HepG2 (cell line): ENCODE data around the gene FAM171A2. TPM values are rescaled to one million over a fixed set of nuclear protein-coding genes. Genes with fewer than 3 reads are reported as not detected.

ENCODE experiments used
- AHR ChIP-seq: IDR thresholded peaks from 2 replicates; pipeline ENCODE4 v1.6.1; 2018; ENCODE audit warnings: missing genetic modification reagents, missing compliant biosample characterization
- CREM ChIP-seq, 2 experiments: sonication (generic) in 1 of 2; formaldehyde crosslinking in 1 of 2; IDR thresholded peaks; 2 replicates each; pipeline versions ENCODE4 v1.4.0 to v1.6.1; 2016 to 2020; ENCODE audit warnings: antibody characterized with exemption in 1 of 2, mild to moderate bottlenecking in 1 of 2, missing genetic modification reagents in 1 of 2
- LRRFIP1 ChIP-seq: sonication (generic); formaldehyde crosslinking; conservative IDR thresholded peaks from 2 replicates; pipeline ENCODE4 v1.4.0; 2020; ENCODE audit warnings: missing genetic modification reagents
- MTF2 ChIP-seq: sonication (generic); formaldehyde crosslinking; IDR thresholded peaks from 2 replicates; pipeline ENCODE4 v1.5.0; 2020; ENCODE audit warnings: missing genetic modification reagents, borderline replicate concordance
- RFXAP ChIP-seq: sonication (generic); formaldehyde crosslinking; IDR thresholded peaks from 2 replicates; pipeline ENCODE4 v1.4.0; 2020; ENCODE audit warnings: missing genetic modification reagents, borderline replicate concordance
- SOX13 ChIP-seq, 3 experiments: fragments of 450-650 bp in 1 of 3; sonication (generic) in 1 of 3; formaldehyde crosslinking in 1 of 3; IDR thresholded peaks in 2 of 3; conservative IDR thresholded peaks in 1 of 3; 2 replicates each; pipeline versions ENCODE4 v1.5.0 to v1.6.1; 2016 to 2020; ENCODE audit warnings: antibody characterized with exemption in 1 of 3, mild to moderate bottlenecking in 1 of 3, missing compliant biosample characterization in 1 of 3, missing genetic modification reagents in 1 of 3, moderate library complexity in 1 of 3
- YY1 ChIP-seq: IDR thresholded peaks from 2 replicates; pipeline ENCODE4 v1.6.1; 2011; ENCODE audit warnings: low read length, low read depth, moderate library complexity, mild to moderate bottlenecking; ENCODE audit not compliant: insufficient read depth, insufficient replicate concordance
- ZBED4 ChIP-seq: sonication (generic); formaldehyde crosslinking; IDR thresholded peaks from 2 replicates; pipeline ENCODE4 v1.4.0; 2020; ENCODE audit warnings: missing genetic modification reagents, borderline replicate concordance
- ZKSCAN5 ChIP-seq: sonication (generic); formaldehyde crosslinking; IDR thresholded peaks from 2 replicates; pipeline ENCODE4 v1.5.1; 2020; ENCODE audit warnings: mild to moderate bottlenecking, missing genetic modification reagents
- ZNF704 ChIP-seq: sonication (generic); formaldehyde crosslinking; IDR thresholded peaks from 2 replicates; pipeline ENCODE4 v1.8.1; 2023; ENCODE audit warnings: mild to moderate bottlenecking, inconsistent platforms, moderate library complexity, missing genetic modification reagents, borderline replicate concordance
- ZNF746 ChIP-seq: sonication (generic); formaldehyde crosslinking; IDR thresholded peaks from 2 replicates; pipeline ENCODE4 v1.8.0; 2022; ENCODE audit warnings: mild to moderate bottlenecking, missing genetic modification reagents
- polyA plus RNA-seq, 8 experiments: library from polyadenylated mRNA; depleted of rRNA in 3 of 8; stranded (reverse) in 7 of 8; unstranded in 1 of 8; fragments of >200 nt; fragmentation: Illumina TruSeq in 4 of 8; extraction: Trizol in 4 of 8; gene quantifications; 2 replicates each; pipeline versions ENCODE4 v1.2.1 to v1.2.3, GENCODE V29; 2011 to 2016; ENCODE audit warnings: low read depth in 4 of 8, missing spikeins in 1 of 8, mixed read lengths in 1 of 8; ENCODE audit not compliant: insufficient read depth in 1 of 8
- total RNA-seq, 5 experiments: library from RNA; depleted of rRNA; stranded (reverse); fragments of >200 nt; fragmentation: Illumina TruSeq; extraction: Trizol; gene quantifications; 2 replicates each; pipeline ENCODE4 v1.2.3, GENCODE V29; 2016; ENCODE audit warnings: low read depth in 1 of 5
- TF ChIP-seq, protein P1 (sequence below): sonication (generic); formaldehyde crosslinking; IDR thresholded peaks from 2 replicates; pipeline ENCODE4 v1.5.1; 2020; ENCODE audit warnings: mild to moderate bottlenecking, missing genetic modification reagents
- TF ChIP-seq, protein P2 (sequence below): sonication (generic); formaldehyde crosslinking; IDR thresholded peaks from 2 replicates; pipeline ENCODE4 v1.4.0; 2020; ENCODE audit warnings: missing genetic modification reagents

FAM171A2 gene
- total and polyA plus RNA-seq, 2 of the 13 experiments (the other 11 are each of a cell fraction or from before 2014, with no cell fraction given) = 1.8 to 3.6 TPM

DNA sequence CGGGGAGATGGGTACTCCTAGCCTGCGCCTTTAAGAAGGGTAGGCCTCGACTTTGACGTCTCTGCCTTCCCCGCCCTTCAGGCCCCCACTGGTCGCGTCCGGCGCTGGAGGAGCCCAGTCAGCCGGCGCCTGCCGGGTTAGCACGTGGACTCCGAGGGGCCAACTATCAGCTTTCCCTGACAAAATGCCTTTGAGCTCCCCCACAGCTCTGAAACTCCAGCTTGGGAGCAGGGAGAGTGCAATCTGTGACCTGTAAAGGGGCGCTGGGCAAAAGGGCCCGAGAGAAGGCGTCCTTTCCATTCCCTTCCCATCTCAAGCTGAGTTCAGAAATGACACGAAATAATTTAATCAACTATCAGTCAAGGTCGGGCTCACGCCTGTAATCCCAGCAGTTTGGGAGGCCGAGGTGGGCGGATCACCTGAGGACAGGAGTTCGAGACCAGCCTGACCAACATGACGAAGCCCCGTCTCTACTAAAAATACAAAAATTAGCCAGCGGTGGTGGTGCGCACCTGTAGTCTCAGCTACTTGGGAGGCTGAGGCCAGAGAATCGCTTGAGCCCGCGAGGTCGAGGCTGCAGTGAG lies 36.7 kb downstream of the FAM171A2 start (continued):
- no peak for TF ChIP-seq LRRFIP1 (CRISPR knock-in tag)
- 0 out of 2 replicates have a peak, but pooled peaks have one; percentile 64 for TF ChIP-seq ZBED4 (CRISPR knock-in tag)
- no peak for TF ChIP-seq ZKSCAN5 (CRISPR knock-in tag)
- no peak for TF ChIP-seq MTF2 (CRISPR knock-in tag)
- TF ChIP-seq RFXAP (CRISPR knock-in tag) = 0 out of 2 replicates have a peak, but pooled peaks have one; percentile 43
- no peak for TF ChIP-seq SOX13 (IDR thresholded peaks at IDR 0.05)
- TF ChIP-seq SOX13 (CRISPR knock-in tag; conservative IDR thresholded peaks at IDR 0.05 in 1 of 2, IDR thresholded peaks at IDR 0.05 in 1 of 2) = peak in 1 of 2 experiments; percentile 26; a peak in 1 of 4 replicates
- TF ChIP-seq CREM (IDR thresholded peaks at IDR 0.05) = peak; percentile 86
- no peak for TF ChIP-seq CREM (CRISPR knock-in tag; IDR thresholded peaks at IDR 0.05)
- TF ChIP-seq, protein P1, sequence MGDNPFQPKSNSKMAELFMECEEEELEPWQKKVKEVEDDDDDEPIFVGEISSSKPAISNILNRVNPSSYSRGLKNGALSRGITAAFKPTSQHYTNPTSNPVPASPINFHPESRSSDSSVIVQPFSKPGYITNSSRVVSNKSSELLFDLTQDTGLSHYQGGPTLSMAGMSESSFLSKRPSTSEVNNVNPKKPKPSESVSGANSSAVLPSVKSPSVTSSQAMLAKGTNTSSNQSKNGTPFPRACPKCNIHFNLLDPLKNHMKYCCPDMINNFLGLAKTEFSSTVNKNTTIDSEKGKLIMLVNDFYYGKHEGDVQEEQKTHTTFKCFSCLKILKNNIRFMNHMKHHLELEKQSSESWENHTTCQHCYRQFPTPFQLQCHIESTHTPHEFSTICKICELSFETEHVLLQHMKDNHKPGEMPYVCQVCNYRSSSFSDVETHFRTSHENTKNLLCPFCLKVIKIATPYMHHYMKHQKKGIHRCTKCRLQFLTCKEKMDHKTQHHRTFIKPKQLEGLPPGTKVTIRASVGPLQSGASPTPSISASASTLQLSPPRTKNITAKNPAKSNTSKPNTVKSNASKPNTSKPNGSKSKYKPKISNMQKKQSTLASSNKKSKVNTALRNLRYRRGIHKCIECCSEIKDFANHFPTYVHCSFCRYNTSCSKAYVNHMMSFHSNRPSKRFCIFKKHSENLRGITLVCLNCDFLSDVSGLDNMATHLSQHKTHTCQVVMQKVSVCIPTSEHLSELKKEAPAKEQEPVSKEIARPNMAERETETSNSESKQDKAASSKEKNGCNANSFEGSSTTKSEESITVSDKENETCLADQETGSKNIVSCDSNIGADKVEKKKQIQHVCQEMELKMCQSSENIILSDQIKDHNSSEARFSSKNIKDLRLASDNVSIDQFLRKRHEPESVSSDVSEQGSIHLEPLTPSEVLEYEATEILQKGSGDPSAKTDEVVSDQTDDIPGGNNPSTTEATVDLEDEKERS = peak; percentile 57; the same call in 1 of the 2 replicates
- TF ChIP-seq AHR = peak; percentile 68; the same call in 1 of the 2 replicates
- TF ChIP-seq YY1 = peak; percentile 47
- no peak for TF ChIP-seq ZNF704
- TF ChIP-seq, protein P2, sequence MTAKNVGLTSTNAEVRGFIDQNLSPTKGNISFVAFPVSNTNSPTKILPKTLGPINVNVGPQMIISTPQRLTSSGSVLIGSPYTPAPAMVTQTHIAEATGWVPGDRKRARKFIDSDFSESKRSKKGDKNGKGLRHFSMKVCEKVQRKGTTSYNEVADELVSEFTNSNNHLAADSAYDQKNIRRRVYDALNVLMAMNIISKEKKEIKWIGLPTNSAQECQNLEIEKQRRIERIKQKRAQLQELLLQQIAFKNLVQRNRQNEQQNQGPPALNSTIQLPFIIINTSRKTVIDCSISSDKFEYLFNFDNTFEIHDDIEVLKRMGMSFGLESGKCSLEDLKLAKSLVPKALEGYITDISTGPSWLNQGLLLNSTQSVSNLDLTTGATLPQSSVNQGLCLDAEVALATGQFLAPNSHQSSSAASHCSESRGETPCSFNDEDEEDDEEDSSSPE (CRISPR knock-in tag) = peak; percentile 43; the same call in 1 of the 2 replicates
- no peak for TF ChIP-seq ZNF746 (CRISPR knock-in tag)
